Fibroblast of mammary gland (primary cell): Measurements from ENCODE around the gene ACTRT3.

Experiments used
- DNase-seq: peaks from one replicate; pipeline ENCODE4 v3.0.0-alpha.2; 2010; ENCODE audit warnings: low read depth
- H3K4me3 ChIP-seq: 2 replicates; pipeline ENCODE4 v1.5.1; 2011; ENCODE audit warnings: low read depth, mild to moderate bottlenecking, low read length, moderate library complexity; ENCODE audit not compliant: control insufficient read depth
- TF ChIP-seq, protein P1 (sequence below): conservative IDR thresholded peaks from 2 replicates; pipeline ENCODE4 v1.5.1; 2011; ENCODE audit warnings: low read depth, low read length, inconsistent platforms; ENCODE audit not compliant: control insufficient read depth, insufficient read depth

The ACTRT3 gene

DNA sequence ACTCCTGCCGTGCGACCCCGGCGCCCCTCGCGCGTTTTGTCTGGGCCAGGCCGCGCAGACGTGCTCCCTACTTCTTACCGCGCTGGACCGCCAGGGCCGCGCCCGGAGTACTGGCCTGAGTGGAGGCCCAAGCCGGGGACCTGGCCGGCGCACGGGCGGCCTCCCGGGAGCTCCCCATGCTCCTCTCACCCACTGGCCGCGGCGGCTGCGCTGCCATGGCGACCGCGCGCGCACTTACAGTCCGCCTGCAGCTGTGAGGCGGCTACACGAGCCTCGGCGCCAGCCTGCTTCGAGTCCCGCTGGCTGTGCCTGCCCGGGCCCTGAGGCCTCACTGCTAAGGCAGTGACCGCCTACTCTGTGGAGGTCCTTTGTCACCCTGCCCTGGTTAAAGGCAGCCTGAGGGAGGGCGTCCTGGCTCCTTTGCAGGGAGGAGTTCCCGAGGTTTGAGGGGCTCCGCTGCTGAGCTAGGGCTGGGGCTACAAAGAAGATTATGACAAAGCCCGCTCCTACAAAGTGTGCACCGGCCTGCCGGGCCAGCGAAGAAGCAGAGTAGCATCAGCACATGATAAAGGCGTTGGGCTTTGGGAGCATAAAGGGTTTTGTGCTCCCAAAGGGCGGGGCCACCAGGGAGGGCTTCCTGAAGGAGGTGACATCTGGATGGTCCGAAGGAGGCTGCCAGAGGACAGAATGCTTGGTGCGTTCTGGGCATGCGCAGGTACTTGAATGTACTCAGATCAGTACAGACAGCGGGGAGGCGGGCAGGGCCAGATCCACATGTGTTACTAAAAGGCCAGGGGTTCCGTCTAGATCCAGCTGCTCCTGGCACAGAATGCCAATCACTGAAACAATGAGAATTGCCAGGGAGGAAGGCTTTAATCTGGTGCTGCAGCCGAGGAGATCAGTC lies 43.2 kb upstream of the ACTRT3 start, which contains the start of the genes LRRC34 and LRRIQ4:
Gene LRRC34, minus strand, starts transcription at position 573 of the 904 bp plus-strand sequence. Its CDS starts 356 bp downstream, at position 217.
Gene LRRIQ4, plus strand, starts transcription at position 539 of the 904 bp plus-strand sequence. CDS start 9,052 bp downstream, outside the sequence.
- DNase-seq = peak; percentile 82
- peak within 1 kb of the TSS; percentile 57 for H3K4me3 ChIP-seq
- TF ChIP-seq, protein P1, sequence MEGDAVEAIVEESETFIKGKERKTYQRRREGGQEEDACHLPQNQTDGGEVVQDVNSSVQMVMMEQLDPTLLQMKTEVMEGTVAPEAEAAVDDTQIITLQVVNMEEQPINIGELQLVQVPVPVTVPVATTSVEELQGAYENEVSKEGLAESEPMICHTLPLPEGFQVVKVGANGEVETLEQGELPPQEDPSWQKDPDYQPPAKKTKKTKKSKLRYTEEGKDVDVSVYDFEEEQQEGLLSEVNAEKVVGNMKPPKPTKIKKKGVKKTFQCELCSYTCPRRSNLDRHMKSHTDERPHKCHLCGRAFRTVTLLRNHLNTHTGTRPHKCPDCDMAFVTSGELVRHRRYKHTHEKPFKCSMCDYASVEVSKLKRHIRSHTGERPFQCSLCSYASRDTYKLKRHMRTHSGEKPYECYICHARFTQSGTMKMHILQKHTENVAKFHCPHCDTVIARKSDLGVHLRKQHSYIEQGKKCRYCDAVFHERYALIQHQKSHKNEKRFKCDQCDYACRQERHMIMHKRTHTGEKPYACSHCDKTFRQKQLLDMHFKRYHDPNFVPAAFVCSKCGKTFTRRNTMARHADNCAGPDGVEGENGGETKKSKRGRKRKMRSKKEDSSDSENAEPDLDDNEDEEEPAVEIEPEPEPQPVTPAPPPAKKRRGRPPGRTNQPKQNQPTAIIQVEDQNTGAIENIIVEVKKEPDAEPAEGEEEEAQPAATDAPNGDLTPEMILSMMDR = no peak

DNA sequence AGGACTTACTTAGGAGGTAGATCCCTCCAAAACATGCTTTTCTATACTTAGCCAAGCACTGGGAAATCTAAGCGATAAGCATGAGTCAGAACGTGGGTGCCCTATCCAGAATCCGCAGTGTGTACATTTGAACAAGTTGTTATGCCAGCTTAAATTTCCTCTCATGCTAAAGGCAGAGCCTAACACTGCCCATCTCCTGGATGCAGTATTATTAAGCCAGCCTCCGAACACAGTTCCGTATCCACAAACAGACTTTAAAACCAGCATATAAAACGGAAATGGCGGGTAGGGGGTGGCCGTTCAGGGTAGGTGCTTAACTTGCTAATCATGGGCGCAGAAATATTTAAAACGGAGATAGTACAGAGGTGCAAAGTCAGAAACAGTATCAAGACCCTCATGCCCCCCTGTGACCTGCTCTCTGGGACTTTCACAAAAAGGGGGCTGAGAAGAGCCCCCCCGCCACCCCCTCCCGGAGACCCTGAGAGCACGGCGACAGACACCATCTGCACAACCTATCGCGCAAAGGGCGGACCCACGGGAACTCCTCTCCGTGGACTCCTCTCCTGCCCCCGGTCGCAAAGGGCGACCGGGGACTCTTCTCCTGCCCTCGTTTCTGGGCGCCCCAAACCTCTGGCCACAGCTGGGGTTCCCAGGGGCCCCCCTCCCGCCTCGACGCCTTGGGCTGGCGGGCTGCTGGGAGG lies 42.4 kb upstream of the ACTRT3 start:
- H3K4me3 ChIP-seq = peak overlapping the region; percentile 57
- DNase-seq = peak; percentile 82
- TF ChIP-seq, protein P1 = no peak

DNA sequence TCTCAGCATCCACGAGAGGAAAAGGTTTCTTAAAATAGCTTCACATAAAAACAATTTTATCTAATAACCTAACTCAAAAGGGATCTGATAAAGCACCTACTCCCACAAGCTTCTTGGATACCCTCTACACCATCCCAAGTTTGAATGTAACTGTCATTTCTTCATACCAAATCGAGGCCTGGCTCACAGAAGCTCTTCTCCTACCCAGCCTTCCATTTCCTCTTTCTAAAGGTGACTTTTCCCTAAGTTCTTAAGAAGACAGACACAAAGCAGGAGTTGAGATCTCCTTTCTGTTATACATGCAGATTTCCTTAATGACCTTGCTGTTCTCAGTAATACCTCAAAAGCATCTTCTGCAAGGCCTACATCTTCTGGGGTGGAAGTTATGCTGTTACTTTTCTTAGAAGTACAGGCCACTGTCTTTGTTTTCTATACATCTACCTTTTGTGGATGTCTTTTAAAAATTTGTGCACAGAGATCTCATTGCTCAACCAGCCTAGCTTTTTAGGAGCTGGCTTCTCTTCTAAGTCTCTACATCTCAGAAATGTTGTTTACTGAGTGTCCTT lies 40.0 kb upstream of the ACTRT3 start:
- no peak overlapping the region for H3K4me3 ChIP-seq
- TF ChIP-seq, protein P1 = no peak
- no peak for DNase-seq

DNA sequence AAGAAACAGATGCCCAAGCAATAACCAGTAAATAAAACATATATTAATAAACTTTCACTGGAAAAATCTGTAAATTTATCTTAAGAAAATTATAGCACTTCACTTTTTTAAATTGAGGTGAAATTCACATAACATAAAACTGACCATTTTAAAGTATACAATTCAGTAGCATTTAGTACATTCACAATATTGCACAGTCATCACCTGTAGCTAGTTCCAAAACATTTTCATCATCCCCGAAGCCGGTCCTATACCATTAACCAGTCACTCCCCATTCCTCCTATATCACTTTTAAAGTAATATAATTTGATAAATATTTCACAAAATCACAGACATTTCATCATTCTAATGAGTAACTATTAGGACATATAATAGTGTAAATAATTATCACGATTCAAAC lies 35.3 kb upstream of the ACTRT3 start:
- no peak overlapping the region for H3K4me3 ChIP-seq
- TF ChIP-seq, protein P1 = no peak
- DNase-seq = no peak

DNA sequence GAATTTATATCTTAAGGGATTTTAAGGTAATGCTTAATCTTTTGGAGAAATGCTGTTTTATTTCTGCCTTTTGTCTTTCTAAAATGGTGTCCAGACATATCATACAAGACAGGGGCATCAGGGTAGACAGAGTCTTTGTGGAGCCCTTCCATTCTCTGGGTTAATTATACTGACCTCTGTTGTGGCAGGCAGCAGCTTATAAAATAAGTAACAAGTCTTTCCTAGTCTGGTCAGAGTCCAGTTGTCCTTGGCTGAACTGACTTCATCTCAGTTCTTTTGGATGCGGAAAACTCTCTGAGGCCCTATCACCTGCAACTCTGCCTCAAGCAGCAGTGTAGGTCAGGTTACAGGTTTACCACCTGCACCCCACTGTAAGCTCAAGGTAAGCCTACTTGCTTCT lies 23.0 kb upstream of the ACTRT3 start:
- no peak for DNase-seq
- H3K4me3 ChIP-seq = no peak overlapping the region
- TF ChIP-seq, protein P1 = no peak

DNA sequence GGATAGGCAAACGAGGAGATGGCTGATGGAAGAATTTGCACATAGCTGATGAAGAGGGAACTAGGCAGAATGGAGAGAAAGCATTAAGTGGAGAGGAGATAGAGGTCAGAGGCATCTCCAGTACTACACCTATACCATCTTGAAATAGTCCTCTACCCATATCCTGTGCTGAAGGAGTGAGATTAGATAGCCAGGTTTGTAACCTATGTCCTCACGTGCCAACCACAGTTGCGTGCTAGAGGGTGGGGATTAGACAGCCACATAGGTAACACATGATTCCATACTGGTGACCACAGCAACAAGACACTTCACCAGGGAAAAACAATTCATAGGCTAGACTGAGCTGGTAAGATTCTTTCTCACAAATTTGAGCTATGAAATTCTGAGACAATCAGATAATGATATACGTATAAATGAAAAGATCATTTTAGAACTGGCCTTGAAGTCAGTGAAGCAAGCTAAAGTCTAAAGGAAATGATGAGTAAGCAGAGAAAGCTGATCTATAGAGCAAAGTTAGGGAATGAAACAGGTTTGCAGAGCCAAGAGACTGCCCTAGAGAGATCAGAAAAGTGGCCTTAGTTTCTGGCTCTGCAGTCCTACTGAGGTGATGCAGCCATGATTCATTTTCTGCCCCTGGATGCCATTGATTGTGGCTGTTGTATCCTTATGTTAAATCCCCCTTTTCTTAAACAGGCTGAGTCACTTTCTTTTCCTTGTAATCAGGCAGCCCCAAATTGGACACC lies 21.5 kb upstream of the ACTRT3 start:
- TF ChIP-seq, protein P1 = no peak
- peak; percentile 22 for DNase-seq
- no peak overlapping the region for H3K4me3 ChIP-seq
